A673 (cell line): ENCODE measurements around the gene RASD1.

Experiments used
- EZH2 ChIP-seq: fragments of 200-600 bp; sonication (generic); IDR thresholded peaks from 2 replicates; pipeline ENCODE4 v1.6.1; 2017; ENCODE audit warnings: borderline replicate concordance, low read depth, mild to moderate bottlenecking, mixed read lengths, antibody characterized with exemption, low read length; ENCODE audit not compliant: poor library complexity, severe bottlenecking
- TF ChIP-seq, protein P1 (sequence below): fragments of 300-800, 200-600 bp; sonication (generic); conservative IDR thresholded peaks from 2 replicates; pipeline ENCODE4 v1.5.1; 2017; ENCODE audit warnings: low read depth, mild to moderate bottlenecking, antibody characterized with exemption, low read length, moderate library complexity, mixed read lengths

DNA sequence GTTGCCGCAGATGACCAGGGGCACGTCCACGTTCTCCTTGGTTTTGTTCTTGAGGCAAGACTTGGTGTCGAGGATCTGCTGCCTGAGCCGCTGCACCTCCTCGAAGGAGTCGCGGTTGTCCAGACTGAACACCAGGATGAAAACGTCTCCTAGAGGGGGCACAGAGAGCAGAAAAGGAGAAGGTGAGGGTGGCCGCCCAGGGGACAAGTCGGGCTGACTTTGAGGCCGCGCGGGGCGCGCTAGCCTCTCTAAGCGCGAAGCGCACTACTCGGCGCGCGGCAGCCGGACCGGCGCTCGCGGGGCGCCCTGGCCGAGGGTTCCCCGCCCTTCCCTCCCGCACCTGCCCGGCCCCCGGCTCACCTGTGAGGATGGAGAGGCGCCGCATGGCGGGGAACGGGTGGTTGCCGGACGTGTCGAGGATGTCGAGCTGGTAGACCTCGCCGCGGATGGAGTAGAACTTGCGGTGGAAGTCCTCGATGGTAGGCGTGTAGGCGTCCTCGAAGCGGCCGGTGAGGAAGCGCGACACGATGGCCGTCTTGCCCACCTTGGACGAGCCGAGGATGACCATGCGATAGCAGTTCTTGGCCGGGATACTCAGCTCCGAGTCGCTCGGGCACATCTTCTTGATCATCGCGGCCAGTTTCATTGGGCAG lies 533 bp downstream of the RASD1 start:
- TF ChIP-seq, protein P1, sequence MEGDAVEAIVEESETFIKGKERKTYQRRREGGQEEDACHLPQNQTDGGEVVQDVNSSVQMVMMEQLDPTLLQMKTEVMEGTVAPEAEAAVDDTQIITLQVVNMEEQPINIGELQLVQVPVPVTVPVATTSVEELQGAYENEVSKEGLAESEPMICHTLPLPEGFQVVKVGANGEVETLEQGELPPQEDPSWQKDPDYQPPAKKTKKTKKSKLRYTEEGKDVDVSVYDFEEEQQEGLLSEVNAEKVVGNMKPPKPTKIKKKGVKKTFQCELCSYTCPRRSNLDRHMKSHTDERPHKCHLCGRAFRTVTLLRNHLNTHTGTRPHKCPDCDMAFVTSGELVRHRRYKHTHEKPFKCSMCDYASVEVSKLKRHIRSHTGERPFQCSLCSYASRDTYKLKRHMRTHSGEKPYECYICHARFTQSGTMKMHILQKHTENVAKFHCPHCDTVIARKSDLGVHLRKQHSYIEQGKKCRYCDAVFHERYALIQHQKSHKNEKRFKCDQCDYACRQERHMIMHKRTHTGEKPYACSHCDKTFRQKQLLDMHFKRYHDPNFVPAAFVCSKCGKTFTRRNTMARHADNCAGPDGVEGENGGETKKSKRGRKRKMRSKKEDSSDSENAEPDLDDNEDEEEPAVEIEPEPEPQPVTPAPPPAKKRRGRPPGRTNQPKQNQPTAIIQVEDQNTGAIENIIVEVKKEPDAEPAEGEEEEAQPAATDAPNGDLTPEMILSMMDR = no peak
- TF ChIP-seq EZH2 = no peak
